Measurements from ENCODE around the gene CROCC2. TPM values are rescaled to one million over a fixed set of nuclear protein-coding genes. Genes with fewer than 3 reads are reported as not detected.

CROCC2 gene
- total RNA-seq, 1 donor from 2014 or later, result 3.4 TPM

DNA sequence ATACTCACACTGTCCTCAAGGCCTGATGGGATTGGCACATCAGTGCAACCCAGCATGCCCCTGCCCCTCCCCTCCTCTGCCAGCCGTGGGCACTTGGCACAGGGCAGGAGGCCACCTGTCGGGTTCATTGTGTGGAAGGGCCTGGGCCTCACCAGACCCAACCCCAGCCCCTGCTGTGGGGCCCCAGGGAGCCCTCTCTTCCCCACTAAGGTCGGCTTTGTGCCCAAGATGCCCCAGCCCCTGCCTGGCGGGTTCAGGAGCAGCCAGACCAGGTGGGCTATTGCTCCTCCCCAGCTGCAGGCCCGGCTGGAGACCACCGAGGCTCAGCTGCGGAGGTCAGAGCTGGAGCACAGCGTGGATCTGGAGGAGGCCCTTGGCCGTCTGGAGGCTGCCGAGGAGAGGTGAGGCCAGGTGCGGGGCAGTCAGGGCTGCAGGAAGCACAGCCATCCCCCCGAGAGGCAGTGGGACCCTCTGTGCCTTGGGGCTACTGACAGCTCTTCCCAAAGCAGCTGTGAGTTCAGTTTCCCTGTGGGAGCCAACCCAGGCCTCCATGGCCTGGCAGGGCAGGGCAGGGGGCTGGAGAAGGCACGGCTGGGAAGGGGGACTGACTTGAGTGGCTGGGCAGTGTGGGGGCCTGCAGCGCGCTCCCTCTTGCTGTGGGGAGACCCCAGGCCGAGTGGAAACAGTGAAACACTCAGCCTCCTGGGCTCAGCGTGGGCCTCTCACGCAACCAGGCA, 16.3 kb downstream of the CROCC2 start:
- Histone ChIP-seq H3K4me1 (peaks cover 8% of the 10 kb centered on the region), H3K27ac (no peak overlapping the region), H3K9me3 (no peaks in the 10 kb centered on the region), H3K4me3 (no peak overlapping the region), H3K27me3 (ENCODE audit: low read depth) (no peaks in the 10 kb centered on the region), H3K36me3 (no peaks in the 10 kb centered on the region)
- TF ChIP-seq, protein P1, sequence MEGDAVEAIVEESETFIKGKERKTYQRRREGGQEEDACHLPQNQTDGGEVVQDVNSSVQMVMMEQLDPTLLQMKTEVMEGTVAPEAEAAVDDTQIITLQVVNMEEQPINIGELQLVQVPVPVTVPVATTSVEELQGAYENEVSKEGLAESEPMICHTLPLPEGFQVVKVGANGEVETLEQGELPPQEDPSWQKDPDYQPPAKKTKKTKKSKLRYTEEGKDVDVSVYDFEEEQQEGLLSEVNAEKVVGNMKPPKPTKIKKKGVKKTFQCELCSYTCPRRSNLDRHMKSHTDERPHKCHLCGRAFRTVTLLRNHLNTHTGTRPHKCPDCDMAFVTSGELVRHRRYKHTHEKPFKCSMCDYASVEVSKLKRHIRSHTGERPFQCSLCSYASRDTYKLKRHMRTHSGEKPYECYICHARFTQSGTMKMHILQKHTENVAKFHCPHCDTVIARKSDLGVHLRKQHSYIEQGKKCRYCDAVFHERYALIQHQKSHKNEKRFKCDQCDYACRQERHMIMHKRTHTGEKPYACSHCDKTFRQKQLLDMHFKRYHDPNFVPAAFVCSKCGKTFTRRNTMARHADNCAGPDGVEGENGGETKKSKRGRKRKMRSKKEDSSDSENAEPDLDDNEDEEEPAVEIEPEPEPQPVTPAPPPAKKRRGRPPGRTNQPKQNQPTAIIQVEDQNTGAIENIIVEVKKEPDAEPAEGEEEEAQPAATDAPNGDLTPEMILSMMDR (IDR thresholded peaks at IDR 0.05), result no peak
- ATAC-seq (no peak), DNase-seq (no peak)
- intact Hi-C loops (cut with DNase I), result no loop called here

DNA sequence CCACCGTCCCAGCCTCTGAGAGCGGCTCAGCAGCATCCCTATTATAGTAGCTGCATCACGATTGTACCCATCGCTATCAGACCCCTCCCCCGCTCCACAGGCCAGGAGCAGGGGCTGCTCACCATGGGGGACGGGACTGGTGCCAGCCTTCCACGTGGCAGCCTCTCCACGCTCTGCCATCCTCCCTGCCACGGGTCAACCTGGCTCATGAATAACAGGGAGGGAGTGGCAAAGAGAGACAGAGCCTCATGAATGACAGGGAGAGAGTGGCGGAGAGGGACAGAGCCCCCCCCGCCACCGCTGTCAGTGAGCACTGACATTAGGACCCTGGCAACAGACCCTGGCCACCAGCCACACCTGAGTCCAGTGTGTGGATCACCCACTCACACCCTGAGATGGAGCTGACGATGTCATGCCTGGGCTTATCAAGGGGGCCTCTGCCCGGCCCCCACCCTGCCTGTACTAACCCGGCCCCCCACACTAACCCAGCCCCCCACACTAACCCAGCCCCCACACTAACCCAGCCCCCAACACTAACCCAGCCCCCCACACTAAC, 16.9 kb downstream of the CROCC2 start:
- no peak overlapping the region for H3K27ac ChIP-seq
- ATAC-seq (no peak), DNase-seq (peak; percentile 42)
- H3K9me3 ChIP-seq, result no peaks in the 10 kb centered on the region
- TF ChIP-seq, protein P1 (IDR thresholded peaks at IDR 0.05), result no peak
- H3K4me3 ChIP-seq, result no peak overlapping the region
- intact Hi-C loops (cut with DNase I), result no loop called here
- H3K4me1 ChIP-seq, result peaks cover 7% of the 10 kb centered on the region
- H3K27me3 ChIP-seq (ENCODE audit: low read depth), result no peaks in the 10 kb centered on the region
- no peaks in the 10 kb centered on the region for H3K36me3 ChIP-seq

DNA sequence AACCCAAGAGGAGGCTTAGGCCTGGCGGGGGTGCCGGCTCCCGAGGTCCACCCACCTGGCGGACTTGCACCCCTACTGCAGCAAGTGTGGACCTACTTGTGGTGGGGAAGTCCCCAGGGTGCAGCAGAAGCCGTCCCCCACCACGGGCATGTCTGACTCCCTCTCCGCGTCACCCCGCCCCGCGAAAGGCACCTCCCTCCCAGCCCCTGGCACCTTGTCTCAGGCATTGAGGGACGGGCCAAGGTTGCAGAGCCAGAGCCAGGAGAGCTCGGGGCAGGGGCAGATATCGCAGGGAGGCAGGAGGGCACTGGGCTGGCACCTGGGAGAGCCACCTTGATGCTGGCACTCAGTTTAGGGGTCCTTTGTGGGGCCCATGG, 19.0 kb downstream of the CROCC2 start:
- Histone ChIP-seq H3K27ac (no peak overlapping the region), H3K36me3 (no peaks in the 10 kb centered on the region), H3K4me3 (no peak overlapping the region), H3K4me1 (peaks cover 7% of the 10 kb centered on the region), H3K9me3 (no peaks in the 10 kb centered on the region), H3K27me3 (ENCODE audit: low read depth) (no peaks in the 10 kb centered on the region)
- intact Hi-C loops (cut with DNase I), result no loop called here
- no peak for DNase-seq
- TF ChIP-seq, protein P1 (IDR thresholded peaks at IDR 0.05), result no peak
- peak in 1 of 2 donors; percentile 6 for ATAC-seq

DNA sequence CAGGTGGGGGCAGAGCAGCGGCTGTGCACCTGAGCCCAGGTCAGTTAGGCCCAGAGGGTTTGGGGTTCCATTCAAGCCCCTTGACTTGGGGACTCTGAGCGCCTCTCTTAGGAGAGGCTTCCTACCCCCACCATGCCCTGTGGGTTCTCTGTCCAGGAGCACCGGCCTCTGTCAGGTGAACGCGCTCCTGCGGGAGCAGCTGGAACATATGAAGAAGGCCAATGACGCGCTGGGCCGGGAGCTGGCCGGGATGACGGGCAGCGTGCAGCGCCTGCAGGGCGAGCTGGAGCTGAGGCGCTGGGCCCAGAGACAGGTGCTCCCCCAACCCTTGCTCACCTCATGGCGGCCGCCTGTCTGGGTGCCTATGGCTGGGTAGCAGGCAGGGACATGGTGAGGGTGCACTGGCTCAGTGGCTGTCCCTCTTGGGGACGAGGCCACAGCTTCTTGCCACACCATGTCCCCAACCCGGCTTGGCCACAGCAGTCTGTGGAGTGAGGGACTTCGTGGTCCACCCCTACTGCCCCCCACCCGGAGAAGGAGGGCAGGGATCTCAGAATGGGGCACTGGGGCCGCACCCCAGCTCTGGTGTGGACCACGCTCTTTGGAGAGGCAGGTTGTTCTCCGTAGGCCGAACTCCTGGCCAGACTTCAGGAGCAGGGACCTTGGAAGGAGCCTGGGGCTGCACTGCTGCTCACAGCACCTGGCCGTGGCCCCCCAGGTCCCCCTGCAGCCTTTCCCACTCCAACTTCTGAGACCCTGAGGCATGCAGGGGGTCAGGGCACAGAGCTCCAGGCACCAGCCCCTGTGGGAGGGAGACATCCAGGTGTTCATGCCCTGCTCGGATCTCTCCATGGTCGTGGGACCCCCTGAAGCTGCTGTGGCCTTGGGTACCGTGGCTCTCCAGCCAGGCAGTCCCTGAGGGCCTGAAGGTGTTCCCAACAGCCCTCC, 19.7 kb downstream of the CROCC2 start:
- no peaks in the 10 kb centered on the region for H3K9me3 ChIP-seq
- H3K36me3 ChIP-seq, result no peaks in the 10 kb centered on the region
- intact Hi-C loops (cut with DNase I), result no loop called here
- TF ChIP-seq, protein P1 (IDR thresholded peaks at IDR 0.05), result no peak
- DNase-seq, result peak; percentile 44
- no peak overlapping the region for H3K4me3 ChIP-seq
- no peak overlapping the region for H3K27ac ChIP-seq
- H3K27me3 ChIP-seq (ENCODE audit: low read depth), result no peaks in the 10 kb centered on the region
- ATAC-seq, result peak; percentile 14 to 32
- H3K4me1 ChIP-seq, result peaks cover 4% of the 10 kb centered on the region

DNA sequence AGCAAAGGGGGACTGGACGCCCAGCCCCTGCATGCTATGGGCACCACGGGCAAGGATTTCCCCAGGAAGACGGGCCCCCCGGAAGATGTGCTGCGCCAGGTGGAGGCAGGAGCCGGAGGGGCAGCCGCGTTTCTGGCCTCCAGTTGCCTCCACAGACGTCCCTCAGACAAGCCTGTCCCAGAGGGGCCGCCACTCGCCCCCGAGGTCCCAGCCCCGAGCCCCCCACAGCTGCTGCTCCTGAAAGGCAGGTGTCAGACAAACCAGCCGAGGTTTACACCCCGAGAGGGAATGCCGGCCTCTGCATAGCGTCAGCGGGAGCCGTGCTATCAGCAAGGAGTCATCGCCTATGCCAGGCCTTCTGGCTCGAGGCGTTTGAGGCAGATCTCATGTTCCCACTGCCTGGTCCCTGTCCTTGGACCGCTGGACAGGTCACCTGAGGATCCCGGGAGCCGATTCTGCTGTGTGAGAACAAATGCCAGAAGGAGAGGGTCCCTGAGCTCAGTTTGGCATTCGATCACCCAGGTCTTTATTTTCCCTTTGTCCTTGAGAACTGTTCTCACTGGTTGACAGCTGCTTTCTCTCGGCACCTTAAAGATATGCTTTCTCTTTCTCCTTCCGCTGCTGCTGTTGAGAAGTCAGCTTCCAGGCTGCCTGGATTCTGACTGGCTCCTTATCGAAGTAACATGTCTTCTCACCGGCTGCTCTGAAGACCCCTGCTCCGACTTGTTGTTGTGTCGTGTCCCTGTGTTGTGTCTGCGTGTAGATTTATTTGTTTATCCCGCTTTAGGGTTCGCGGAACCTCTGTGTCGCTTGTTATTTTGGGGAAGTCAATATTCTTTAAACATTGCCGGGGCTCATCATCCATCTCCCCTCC, 20.6 kb downstream of the CROCC2 start:
- H3K36me3 ChIP-seq, result no peaks in the 10 kb centered on the region
- no peaks in the 10 kb centered on the region for H3K27me3 ChIP-seq (ENCODE audit: low read depth)
- H3K4me1 ChIP-seq, result no peaks in the 10 kb centered on the region
- intact Hi-C loops (cut with DNase I), result no loop called here
- H3K4me3 ChIP-seq, result no peak overlapping the region
- TF ChIP-seq, protein P1 (IDR thresholded peaks at IDR 0.05), result no peak
- H3K9me3 ChIP-seq, result no peaks in the 10 kb centered on the region
- peak; percentile 46 for DNase-seq
- no peak for ATAC-seq
- H3K27ac ChIP-seq, result no peak overlapping the region

Measured in lower lobe of right lung (tissue), 2 donors.